ENCODE results near the gene CHN2.

The CHN2 gene

DNA sequence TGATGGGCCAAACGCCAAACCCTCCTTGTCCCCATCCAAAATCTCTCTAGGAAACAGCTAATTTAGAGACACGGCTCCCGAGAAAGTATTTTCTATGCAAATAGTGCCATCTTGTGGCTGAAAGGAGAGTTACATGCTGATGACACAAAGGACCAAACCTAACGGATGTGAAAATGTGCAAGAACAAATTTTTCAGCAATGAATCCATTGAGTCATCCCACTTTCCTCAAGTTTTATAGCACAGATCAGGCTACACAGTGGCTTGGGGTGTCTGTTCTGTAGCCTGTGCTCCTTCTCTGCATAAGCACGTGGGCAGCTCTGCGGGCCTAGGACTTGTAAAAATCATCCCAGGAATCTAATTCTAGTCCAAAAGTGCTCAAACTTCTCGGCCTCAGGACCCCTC is 214.3 kb downstream of the CHN2 start:
- Histone ChIP-seq H3K27ac (ENCODE audit: insufficient read depth in 1 of 2, low read depth in 1 of 2, low read length in 2 of 2, poor library complexity in 1 of 2, severe bottlenecking in 2 of 2) (no peak overlapping the region), H3K36me3 (ENCODE audit: control insufficient read depth in 4 of 4, insufficient read depth in 4 of 4, low read length in 3 of 4) (no peaks in the 10 kb centered on the region), H3K27me3 (replicated peaks in 2 of 5; ENCODE audit: control insufficient read depth in 4 of 5, insufficient read depth in 5 of 5, low read length in 4 of 5) (no peaks in the 10 kb centered on the region), H3K9me3 (ENCODE audit: control extremely low read depth in 1 of 5, control insufficient read depth in 4 of 5, insufficient read depth in 2 of 5, low read depth in 1 of 5, low read length in 4 of 5) (no peaks in the 10 kb centered on the region), H3K4me3 (ENCODE audit: control insufficient read depth in 1 of 7, extremely low read depth in 1 of 7, insufficient read depth in 4 of 7, low read depth in 2 of 7, low read length in 6 of 7) (no peak overlapping the region), H3K4me1 (ENCODE audit: control extremely low read depth in 1 of 4, control insufficient read depth in 4 of 4, insufficient read depth in 4 of 4, low read length in 3 of 4) (no peaks in the 10 kb centered on the region)
- CTCF ChIA-PET = interaction anchor here (0.7 to 8.9 kb wide), 24 partner anchors 9 to 485 kb away, joined by 3 to 168 read pairs (median 3); no protein-coding TSS in a partner anchor
- POLR2A ChIA-PET = no interaction called here
- 33% methylated on average over 5 of the region's 7 CpGs for WGBS (ENCODE audit: insufficient coverage)
- DNase-seq = peak; percentile 61 to 79 (median 64)

DNA sequence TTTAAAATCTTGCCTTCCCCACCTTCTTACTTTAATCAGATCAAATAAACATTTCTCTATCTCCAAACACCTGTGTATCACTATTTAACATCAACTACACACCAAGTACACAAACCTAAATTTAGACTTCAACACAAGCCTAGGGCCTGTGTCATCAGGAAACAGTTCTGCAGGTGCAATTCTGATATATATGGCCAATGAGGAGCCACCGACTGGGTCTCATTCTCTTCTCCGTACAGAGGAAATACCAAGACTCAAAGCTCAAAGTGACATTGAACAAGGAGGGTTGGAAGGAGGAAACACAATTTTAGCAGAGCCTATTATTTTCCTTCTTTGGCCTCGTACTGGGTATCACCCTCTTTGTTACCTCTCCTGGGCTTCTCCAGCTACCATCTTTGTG is 216.4 kb downstream of the CHN2 start:
- no peak for DNase-seq
- Histone ChIP-seq H3K27ac (ENCODE audit: insufficient read depth in 1 of 2, low read depth in 1 of 2, low read length in 2 of 2, poor library complexity in 1 of 2, severe bottlenecking in 2 of 2) (no peak overlapping the region), H3K4me3 (ENCODE audit: control insufficient read depth in 1 of 7, extremely low read depth in 1 of 7, insufficient read depth in 4 of 7, low read depth in 2 of 7, low read length in 6 of 7) (no peak overlapping the region), H3K36me3 (ENCODE audit: control insufficient read depth in 4 of 4, insufficient read depth in 4 of 4, low read length in 3 of 4) (no peaks in the 10 kb centered on the region), H3K4me1 (ENCODE audit: control extremely low read depth in 1 of 4, control insufficient read depth in 4 of 4, insufficient read depth in 4 of 4, low read length in 3 of 4) (no peaks in the 10 kb centered on the region), H3K9me3 (ENCODE audit: control extremely low read depth in 1 of 5, control insufficient read depth in 4 of 5, insufficient read depth in 2 of 5, low read depth in 1 of 5, low read length in 4 of 5) (no peaks in the 10 kb centered on the region), H3K27me3 (replicated peaks in 2 of 5; ENCODE audit: control insufficient read depth in 4 of 5, insufficient read depth in 5 of 5, low read length in 4 of 5) (no peaks in the 10 kb centered on the region)
- 92% methylated on average over 3 of the region's 3 CpGs for WGBS (ENCODE audit: insufficient coverage)
- ChIA-PET POLR2A (no interaction called here), CTCF (interaction anchor here (0.8 to 8.9 kb wide), 4 partner anchors 65 to 496 kb away, joined by 3 to 168 read pairs (median 3); no protein-coding TSS in a partner anchor)

DNA sequence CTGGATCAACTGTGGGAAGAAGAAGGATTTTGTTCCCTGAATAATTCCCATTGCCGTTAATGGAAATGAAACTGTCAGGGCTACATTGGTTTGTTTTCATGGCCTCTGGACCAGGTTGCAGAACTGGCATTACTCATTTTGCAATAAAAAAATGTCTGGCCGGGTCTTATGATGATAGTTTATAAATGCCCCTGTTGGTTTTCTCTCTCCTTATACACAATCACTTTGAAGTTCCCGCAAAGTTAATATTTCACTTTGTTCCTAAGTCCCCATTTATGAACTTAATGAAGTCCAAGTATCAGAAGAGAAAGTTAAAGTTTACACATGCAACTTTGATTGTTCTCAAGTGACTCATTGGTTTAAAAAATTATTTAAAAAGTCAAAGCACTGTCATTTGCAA is 218.3 kb downstream of the CHN2 start:
- Histone ChIP-seq H3K4me1 (ENCODE audit: control extremely low read depth in 1 of 4, control insufficient read depth in 4 of 4, insufficient read depth in 4 of 4, low read length in 3 of 4) (no peaks in the 10 kb centered on the region), H3K27me3 (replicated peaks in 2 of 5; ENCODE audit: control insufficient read depth in 4 of 5, insufficient read depth in 5 of 5, low read length in 4 of 5) (no peaks in the 10 kb centered on the region), H3K36me3 (ENCODE audit: control insufficient read depth in 4 of 4, insufficient read depth in 4 of 4, low read length in 3 of 4) (no peaks in the 10 kb centered on the region), H3K9me3 (ENCODE audit: control extremely low read depth in 1 of 5, control insufficient read depth in 4 of 5, insufficient read depth in 2 of 5, low read depth in 1 of 5, low read length in 4 of 5) (no peaks in the 10 kb centered on the region), H3K4me3 (ENCODE audit: control insufficient read depth in 1 of 7, extremely low read depth in 1 of 7, insufficient read depth in 4 of 7, low read depth in 2 of 7, low read length in 6 of 7) (no peak overlapping the region), H3K27ac (ENCODE audit: insufficient read depth in 1 of 2, low read depth in 1 of 2, low read length in 2 of 2, poor library complexity in 1 of 2, severe bottlenecking in 2 of 2) (no peak overlapping the region)
- no peak for DNase-seq
- WGBS (ENCODE audit: insufficient coverage) = 100% methylated on average over 1 of the region's 3 CpGs
- ChIA-PET CTCF (no interaction called here), POLR2A (no interaction called here)

DNA sequence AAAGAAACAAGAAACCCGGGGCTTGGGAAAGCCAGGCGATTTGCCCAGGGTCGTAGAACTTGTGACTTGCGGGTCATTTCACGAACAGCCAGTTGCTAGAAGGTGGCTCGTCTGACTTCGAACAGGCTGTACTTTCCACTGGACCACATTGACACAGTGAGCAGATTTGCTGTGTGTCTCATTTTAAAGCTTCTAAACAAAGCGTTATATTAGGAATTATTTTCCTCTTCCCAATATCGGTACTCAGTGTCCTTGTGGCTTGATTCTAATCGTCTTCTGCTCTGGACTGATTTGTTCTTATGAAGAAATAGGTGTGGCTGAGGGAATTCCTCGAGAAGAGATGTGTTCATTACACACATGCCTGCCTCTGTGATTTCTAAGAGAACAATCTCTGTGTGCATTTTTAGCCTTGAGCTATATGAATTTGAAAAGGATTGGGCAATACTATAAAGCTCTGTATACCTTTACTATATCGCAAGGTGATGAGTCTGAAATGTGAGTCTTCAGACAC is 219.1 kb downstream of the CHN2 start:
- Histone ChIP-seq H3K4me3 (ENCODE audit: control insufficient read depth in 1 of 7, extremely low read depth in 1 of 7, insufficient read depth in 4 of 7, low read depth in 2 of 7, low read length in 6 of 7) (no peak overlapping the region), H3K27ac (ENCODE audit: insufficient read depth in 1 of 2, low read depth in 1 of 2, low read length in 2 of 2, poor library complexity in 1 of 2, severe bottlenecking in 2 of 2) (no peak overlapping the region), H3K36me3 (ENCODE audit: control insufficient read depth in 4 of 4, insufficient read depth in 4 of 4, low read length in 3 of 4) (no peaks in the 10 kb centered on the region), H3K4me1 (ENCODE audit: control extremely low read depth in 1 of 4, control insufficient read depth in 4 of 4, insufficient read depth in 4 of 4, low read length in 3 of 4) (no peaks in the 10 kb centered on the region), H3K27me3 (replicated peaks in 2 of 5; ENCODE audit: control insufficient read depth in 4 of 5, insufficient read depth in 5 of 5, low read length in 4 of 5) (no peaks in the 10 kb centered on the region), H3K9me3 (ENCODE audit: control extremely low read depth in 1 of 5, control insufficient read depth in 4 of 5, insufficient read depth in 2 of 5, low read depth in 1 of 5, low read length in 4 of 5) (no peaks in the 10 kb centered on the region)
- CTCF ChIA-PET = interaction anchor here (0.8 to 2.3 kb wide), 5 partner anchors 307 to 511 kb away, joined by 3 to 12 read pairs (median 3); no protein-coding TSS in a partner anchor
- WGBS (ENCODE audit: insufficient coverage) = 96% methylated on average over 10 of the region's 12 CpGs
- DNase-seq = no peak
- POLR2A ChIA-PET = no interaction called here

DNA sequence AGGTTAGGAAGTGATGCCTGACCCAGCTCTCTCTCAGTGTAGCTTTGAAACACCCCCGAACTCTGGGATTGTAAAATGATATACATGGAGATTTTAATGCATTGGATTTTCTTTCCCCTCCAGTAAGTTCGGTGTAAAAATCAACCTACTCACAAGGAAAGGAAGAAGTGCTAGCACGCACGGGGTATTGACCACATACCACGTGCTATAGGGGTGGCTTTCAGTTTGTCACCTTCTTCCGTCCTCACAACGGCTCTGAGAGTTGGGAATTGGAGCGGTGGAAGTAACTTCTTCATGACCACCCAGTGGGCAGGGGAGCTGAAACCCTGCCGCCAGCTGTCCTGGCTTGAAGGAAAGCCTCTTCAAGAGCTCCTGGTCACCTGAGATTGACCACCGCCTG is 219.6 kb downstream of the CHN2 start:
- H3K27me3 ChIP-seq (replicated peaks in 2 of 5; ENCODE audit: control insufficient read depth in 4 of 5, insufficient read depth in 5 of 5, low read length in 4 of 5) = no peaks in the 10 kb centered on the region
- 100% methylated on average over 7 of the region's 10 CpGs for WGBS (ENCODE audit: insufficient coverage)
- ChIA-PET CTCF (interaction anchor here (0.8 to 2.3 kb wide), 5 partner anchors 308 to 512 kb away, joined by 3 to 12 read pairs (median 3); no protein-coding TSS in a partner anchor), POLR2A (no interaction called here)
- DNase-seq = no peak
- H3K36me3 ChIP-seq (ENCODE audit: control insufficient read depth in 4 of 4, insufficient read depth in 4 of 4, low read length in 3 of 4) = no peaks in the 10 kb centered on the region
- no peak overlapping the region for H3K27ac ChIP-seq (ENCODE audit: insufficient read depth in 1 of 2, low read depth in 1 of 2, low read length in 2 of 2, poor library complexity in 1 of 2, severe bottlenecking in 2 of 2)
- no peaks in the 10 kb centered on the region for H3K9me3 ChIP-seq (ENCODE audit: control extremely low read depth in 1 of 5, control insufficient read depth in 4 of 5, insufficient read depth in 2 of 5, low read depth in 1 of 5, low read length in 4 of 5)
- no peak overlapping the region for H3K4me3 ChIP-seq (ENCODE audit: control insufficient read depth in 1 of 7, extremely low read depth in 1 of 7, insufficient read depth in 4 of 7, low read depth in 2 of 7, low read length in 6 of 7)
- no peaks in the 10 kb centered on the region for H3K4me1 ChIP-seq (ENCODE audit: control extremely low read depth in 1 of 4, control insufficient read depth in 4 of 4, insufficient read depth in 4 of 4, low read length in 3 of 4)

DNA sequence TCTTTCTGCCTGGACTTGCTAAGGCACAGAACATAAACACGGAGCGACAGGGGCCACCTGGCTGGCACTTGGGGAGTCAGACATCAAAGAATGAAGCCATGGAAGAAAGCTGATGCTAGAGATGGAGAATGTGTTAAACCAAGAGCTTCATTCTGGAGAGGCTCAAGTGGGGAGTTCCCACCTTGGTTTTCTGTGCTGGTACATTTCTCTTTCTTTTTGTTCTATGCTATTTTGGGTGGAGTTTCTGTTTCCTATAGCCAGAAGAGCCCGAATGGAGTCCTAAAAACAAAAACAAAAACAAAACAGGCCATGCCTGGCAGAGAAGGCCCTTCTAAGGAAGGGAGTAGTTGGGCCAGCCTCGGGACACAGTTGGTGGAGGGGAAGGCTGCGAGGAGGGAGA is 220.6 kb downstream of the CHN2 start:
- H3K27ac ChIP-seq (ENCODE audit: insufficient read depth in 1 of 2, low read depth in 1 of 2, low read length in 2 of 2, poor library complexity in 1 of 2, severe bottlenecking in 2 of 2) = no peak overlapping the region
- no peaks in the 10 kb centered on the region for H3K9me3 ChIP-seq (ENCODE audit: control extremely low read depth in 1 of 5, control insufficient read depth in 4 of 5, insufficient read depth in 2 of 5, low read depth in 1 of 5, low read length in 4 of 5)
- no peak for DNase-seq
- WGBS (ENCODE audit: insufficient coverage) = 97% methylated on average over 4 of the region's 5 CpGs
- ChIA-PET POLR2A (no interaction called here), CTCF (interaction anchor here (0.6 to 2.3 kb wide), 2 partner anchors 351 to 493 kb away, joined by 5 to 12 read pairs; no protein-coding TSS in a partner anchor)
- H3K36me3 ChIP-seq (ENCODE audit: control insufficient read depth in 4 of 4, insufficient read depth in 4 of 4, low read length in 3 of 4) = no peaks in the 10 kb centered on the region
- H3K4me1 ChIP-seq (ENCODE audit: control extremely low read depth in 1 of 4, control insufficient read depth in 4 of 4, insufficient read depth in 4 of 4, low read length in 3 of 4) = no peaks in the 10 kb centered on the region
- no peaks in the 10 kb centered on the region for H3K27me3 ChIP-seq (replicated peaks in 2 of 5; ENCODE audit: control insufficient read depth in 4 of 5, insufficient read depth in 5 of 5, low read length in 4 of 5)
- no peak overlapping the region for H3K4me3 ChIP-seq (ENCODE audit: control insufficient read depth in 1 of 7, extremely low read depth in 1 of 7, insufficient read depth in 4 of 7, low read depth in 2 of 7, low read length in 6 of 7)

DNA sequence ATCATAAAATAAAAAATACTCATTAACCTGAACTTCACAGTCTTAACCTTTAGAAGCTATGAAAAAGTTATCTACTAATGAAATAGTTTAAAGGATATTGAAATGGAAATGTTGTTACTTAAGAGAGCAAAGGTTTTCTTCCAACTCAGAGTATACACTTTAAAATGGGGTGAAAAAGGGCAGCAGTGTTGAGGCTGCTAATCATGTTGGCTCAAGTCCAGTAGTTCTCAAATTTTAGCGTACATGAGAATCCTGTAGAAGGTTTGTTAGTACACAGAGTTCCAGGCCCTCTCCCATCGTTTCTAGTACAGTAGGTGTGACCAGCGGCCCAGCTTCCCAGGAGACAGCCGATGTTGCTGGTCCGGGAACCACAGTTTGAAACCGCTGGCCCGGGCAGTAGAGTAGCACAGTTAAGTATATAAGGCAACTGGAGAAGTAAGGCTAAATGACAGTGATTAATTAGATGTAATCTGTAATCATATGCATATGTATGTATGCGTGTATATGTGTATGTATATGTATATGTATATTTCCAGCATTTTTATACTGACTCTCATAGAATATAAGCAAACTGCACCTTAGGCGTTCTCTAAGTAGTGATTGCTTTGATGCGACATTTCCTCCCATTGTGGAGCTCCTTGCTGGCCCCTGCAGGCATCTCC is 221.8 kb downstream of the CHN2 start:
- Histone ChIP-seq H3K27me3 (replicated peaks in 2 of 5; ENCODE audit: control insufficient read depth in 4 of 5, insufficient read depth in 5 of 5, low read length in 4 of 5) (no peaks in the 10 kb centered on the region), H3K9me3 (ENCODE audit: control extremely low read depth in 1 of 5, control insufficient read depth in 4 of 5, insufficient read depth in 2 of 5, low read depth in 1 of 5, low read length in 4 of 5) (no peaks in the 10 kb centered on the region), H3K36me3 (ENCODE audit: control insufficient read depth in 4 of 4, insufficient read depth in 4 of 4, low read length in 3 of 4) (no peaks in the 10 kb centered on the region), H3K4me3 (ENCODE audit: control insufficient read depth in 1 of 7, extremely low read depth in 1 of 7, insufficient read depth in 4 of 7, low read depth in 2 of 7, low read length in 6 of 7) (no peak overlapping the region), H3K4me1 (ENCODE audit: control extremely low read depth in 1 of 4, control insufficient read depth in 4 of 4, insufficient read depth in 4 of 4, low read length in 3 of 4) (no peaks in the 10 kb centered on the region), H3K27ac (ENCODE audit: insufficient read depth in 1 of 2, low read depth in 1 of 2, low read length in 2 of 2, poor library complexity in 1 of 2, severe bottlenecking in 2 of 2) (no peak overlapping the region)
- ChIA-PET POLR2A (no interaction called here), CTCF (interaction anchor here (1.0 to 1.1 kb wide), 2 partner anchors 10 to 73 kb away, joined by 3 read pairs; no protein-coding TSS in a partner anchor)
- 92% methylated on average over 7 of the region's 10 CpGs for WGBS (ENCODE audit: insufficient coverage)
- DNase-seq = no peak

Data from common myeloid progenitor, CD34-positive (primary cell).